Trophoblast cell (in vitro differentiated cells and primary cell): ENCODE results near the gene TNNC2.
"Not testable (repeated sequence)": the region's sequence is repeated elsewhere in the genome, so short reads cannot be mapped to it uniquely, and the experiment has no call there.

Source experiments
- DNase-seq, 2 donors: peaks; one replicate each; pipeline ENCODE4 v3.0.0-alpha.2; 2016
- H2AFZ ChIP-seq: 2 replicates; pipeline ENCODE4 v1.6.1; 2013; ENCODE audit warnings: low read length, moderate library complexity, mild to moderate bottlenecking; ENCODE audit not compliant: insufficient read depth, poor library complexity
- H2AK5ac ChIP-seq: 2 replicates; pipeline ENCODE4 v1.6.1; 2013; ENCODE audit warnings: mild to moderate bottlenecking, low read length
- H2BK120ac ChIP-seq: 2 replicates; pipeline ENCODE4 v1.6.1; 2013; ENCODE audit warnings: low read length, mild to moderate bottlenecking, moderate library complexity; ENCODE audit not compliant: insufficient read depth, poor library complexity
- H2BK12ac ChIP-seq: 2 replicates; pipeline ENCODE4 v1.6.1; 2013; ENCODE audit warnings: mild to moderate bottlenecking, low read length, moderate library complexity
- H2BK5ac ChIP-seq: 2 replicates; pipeline ENCODE4 v1.6.1; 2013; ENCODE audit warnings: low read length, low read depth, moderate library complexity, mild to moderate bottlenecking; ENCODE audit not compliant: poor library complexity
- H3K14ac ChIP-seq: 2 replicates; pipeline ENCODE4 v1.6.1; 2013; ENCODE audit warnings: mild to moderate bottlenecking, low read length
- H3K18ac ChIP-seq: 2 replicates; pipeline ENCODE4 v1.6.1; 2013; ENCODE audit warnings: mild to moderate bottlenecking, low read length
- H3K23ac ChIP-seq: 2 replicates; pipeline ENCODE4 v1.6.1; 2013; ENCODE audit warnings: low read length
- H3K27ac ChIP-seq: 2 replicates; pipeline ENCODE4 v1.5.1; 2013; ENCODE audit warnings: low read depth, mild to moderate bottlenecking, inconsistent platforms, low read length, moderate library complexity
- H3K27me3 ChIP-seq: 2 replicates; pipeline ENCODE4 v1.6.1; 2013; ENCODE audit warnings: inconsistent platforms, mild to moderate bottlenecking, low read length, moderate library complexity; ENCODE audit not compliant: insufficient read depth
- H3K36me3 ChIP-seq, 2 experiments: 1 replicate in 1 of 2; 2 replicates in 1 of 2; pipeline ENCODE4 v1.6.1; 2013; ENCODE audit warnings: low read length in 2 of 2, mild to moderate bottlenecking in 2 of 2, moderate library complexity in 1 of 2; ENCODE audit not compliant: insufficient read depth in 2 of 2, control insufficient read depth in 1 of 2
- H3K4ac ChIP-seq: 2 replicates; pipeline ENCODE4 v1.6.1; 2013; ENCODE audit warnings: low read depth, mild to moderate bottlenecking, low read length, moderate library complexity
- H3K4me1 ChIP-seq, 2 experiments: 1 replicate in 1 of 2; 2 replicates in 1 of 2; pipeline ENCODE4 v1.6.1; 2013; ENCODE audit warnings: low read length in 2 of 2, mild to moderate bottlenecking in 2 of 2, moderate library complexity in 1 of 2; ENCODE audit not compliant: insufficient read depth in 2 of 2, control insufficient read depth in 1 of 2
- H3K4me2 ChIP-seq: 2 replicates; pipeline ENCODE4 v1.6.1; 2013; ENCODE audit warnings: inconsistent platforms, mild to moderate bottlenecking, low read length, moderate library complexity
- H3K4me3 ChIP-seq: 2 replicates; pipeline ENCODE4 v1.5.1; 2013; ENCODE audit warnings: mild to moderate bottlenecking, low read depth, low read length, inconsistent platforms
- H3K79me1 ChIP-seq: one replicate; pipeline ENCODE4 v1.6.1; 2013; ENCODE audit warnings: low read length
- H3K79me2 ChIP-seq: 2 replicates; pipeline ENCODE4 v1.6.1; 2013; ENCODE audit warnings: low read length, mild to moderate bottlenecking; ENCODE audit not compliant: control insufficient read depth, insufficient read depth, poor library complexity
- H3K9ac ChIP-seq: 2 replicates; pipeline ENCODE4 v1.6.1; 2013; ENCODE audit warnings: mild to moderate bottlenecking, low read length
- H3K9me3 ChIP-seq: 2 replicates; pipeline ENCODE4 v1.6.1; 2013; ENCODE audit warnings: low read depth, mild to moderate bottlenecking, control low read depth, inconsistent platforms, low read length; ENCODE audit not compliant: insufficient read depth
- H4K12ac ChIP-seq: 2 replicates; pipeline ENCODE4 v1.6.1; 2013; ENCODE audit warnings: low read depth, mild to moderate bottlenecking, low read length, moderate library complexity
- H4K8ac ChIP-seq: 2 replicates; pipeline ENCODE4 v1.6.1; 2013; ENCODE audit warnings: low read depth, mild to moderate bottlenecking, low read length, moderate library complexity
- H4K91ac ChIP-seq: one replicate; pipeline ENCODE4 v1.6.1; 2013; ENCODE audit warnings: low read depth, mild to moderate bottlenecking, low read length, moderate library complexity
- WGBS: extraction: QIAGEN DNeasy Blood & Tissue Kit; methylation state at CpG from one replicate; pipeline ENCODE4 v1.1.7; 2013; ENCODE audit warnings: missing lambda C conversion rate; ENCODE audit not compliant: insufficient read length, insufficient coverage; ENCODE audit errors: extremely low coverage; 5-methylcytosine and 5-hydroxymethylcytosine counted together

TNNC2 gene

GRCh38 chr20:45810191-45810970 is 16.7 kb downstream of the TNNC2 start:
- H3K4me3 ChIP-seq, result no peak overlapping the region
- H2AK5ac ChIP-seq, result no peak overlapping the region
- peaks cover 6% of the 10 kb centered on the region for H3K79me1 ChIP-seq
- H3K23ac ChIP-seq, result no peak overlapping the region
- WGBS, result 100% methylated on average over 3 of the region's 8 CpGs
- no peak overlapping the region for H3K27ac ChIP-seq
- H3K79me2 ChIP-seq, result peaks cover 10% of the 10 kb centered on the region
- no peak overlapping the region for H2AFZ ChIP-seq
- DNase-seq, result no peak
- H3K14ac ChIP-seq, result no peak overlapping the region
- no peak overlapping the region for H4K91ac ChIP-seq
- H2BK120ac ChIP-seq, result no peak overlapping the region
- H3K4ac ChIP-seq, result no peak overlapping the region
- H3K4me2 ChIP-seq, result no peak overlapping the region
- no peaks in the 10 kb centered on the region for H3K27me3 ChIP-seq
- H2BK5ac ChIP-seq, result no peak overlapping the region
- no peak overlapping the region for H4K12ac ChIP-seq
- no peak overlapping the region for H2BK12ac ChIP-seq
- no peaks in the 10 kb centered on the region for H3K9me3 ChIP-seq
- peaks cover 19 to 47% of the 10 kb centered on the region in 2 experiments for H3K36me3 ChIP-seq
- H4K8ac ChIP-seq, result no peak overlapping the region
- no peak overlapping the region for H3K9ac ChIP-seq
- peaks cover 0 to 7% of the 10 kb centered on the region in 2 experiments for H3K4me1 ChIP-seq
- H3K18ac ChIP-seq, result no peak overlapping the region

- Histone ChIP-seq H3K4me1 (no peaks in the 10 kb centered on the region), H3K4me2 (no peak overlapping the region), H3K79me2 (no peaks in the 10 kb centered on the region), H3K14ac (no peak overlapping the region), H3K4ac (no peak overlapping the region), H3K36me3 (peaks cover 24 to 53% of the 10 kb centered on the region in 2 experiments), H3K79me1 (no peaks in the 10 kb centered on the region), H2BK5ac (no peak overlapping the region), H3K18ac (no peak overlapping the region), H3K27me3 (no peaks in the 10 kb centered on the region), H3K4me3 (no peak overlapping the region), H2AK5ac (no peak overlapping the region), H4K91ac (no peak overlapping the region), H3K9ac (no peak overlapping the region), H2BK12ac (no peak overlapping the region), H4K12ac (no peak overlapping the region), H3K23ac (no peak overlapping the region), H2BK120ac (no peak overlapping the region), H2AFZ (no peak overlapping the region), H4K8ac (no peak overlapping the region), H3K9me3 (peaks cover 2% of the 10 kb centered on the region), H3K27ac (no peak overlapping the region)
- no peak for DNase-seq
- no CpG with 5 or more reads among the region's 7 CpGs for WGBS
These were observed 25.3 kb downstream of the TNNC2 start for GRCh38 chr20:45801851-45802250.

- Histone ChIP-seq H3K27me3 (no peaks in the 10 kb centered on the region), H2BK120ac (no peak overlapping the region), H3K79me1 (no peaks in the 10 kb centered on the region), H3K9ac (no peak overlapping the region), H3K4me1 (no peaks in the 10 kb centered on the region), H3K23ac (no peak overlapping the region), H3K4me3 (no peak overlapping the region), H2BK12ac (no peak overlapping the region), H3K36me3 (peaks cover 27 to 47% of the 10 kb centered on the region in 2 experiments), H3K4ac (no peak overlapping the region), H2AFZ (no peak overlapping the region), H3K79me2 (no peaks in the 10 kb centered on the region), H4K91ac (no peak overlapping the region), H3K9me3 (peaks cover 2% of the 10 kb centered on the region), H3K27ac (no peak overlapping the region), H4K12ac (no peak overlapping the region), H2BK5ac (no peak overlapping the region), H2AK5ac (no peak overlapping the region), H4K8ac (no peak overlapping the region), H3K4me2 (no peak overlapping the region), H3K14ac (no peak overlapping the region), H3K18ac (no peak overlapping the region)
- DNase-seq, result peak; percentile 55 to 77
- WGBS, result no CpG with 5 or more reads among the region's 4 CpGs
These were observed 28.0 kb downstream of the TNNC2 start for GRCh38 chr20:45798935-45799642.

GRCh38 chr20:45797955-45798354 is 29.2 kb downstream of the TNNC2 start:
- not testable (repeated sequence) for H3K9me3 ChIP-seq, H3K4me2 ChIP-seq, H3K18ac ChIP-seq, H4K91ac ChIP-seq, H3K79me1 ChIP-seq, H2BK12ac ChIP-seq, DNase-seq, H4K8ac ChIP-seq, H3K14ac ChIP-seq, H3K79me2 ChIP-seq, H3K27ac ChIP-seq, H4K12ac ChIP-seq, H2AFZ ChIP-seq, H2BK120ac ChIP-seq, H3K27me3 ChIP-seq, H2BK5ac ChIP-seq, H3K4ac ChIP-seq, H3K9ac ChIP-seq, H3K23ac ChIP-seq, H3K4me3 ChIP-seq, H2AK5ac ChIP-seq, H3K4me1 ChIP-seq
- H3K36me3 ChIP-seq, result peaks cover 23 to 44% of the 10 kb centered on the region in 2 experiments
- no CpG with 5 or more reads among the region's 3 CpGs for WGBS
